Measurements from ENCODE around the gene HDAC4.

DNA sequence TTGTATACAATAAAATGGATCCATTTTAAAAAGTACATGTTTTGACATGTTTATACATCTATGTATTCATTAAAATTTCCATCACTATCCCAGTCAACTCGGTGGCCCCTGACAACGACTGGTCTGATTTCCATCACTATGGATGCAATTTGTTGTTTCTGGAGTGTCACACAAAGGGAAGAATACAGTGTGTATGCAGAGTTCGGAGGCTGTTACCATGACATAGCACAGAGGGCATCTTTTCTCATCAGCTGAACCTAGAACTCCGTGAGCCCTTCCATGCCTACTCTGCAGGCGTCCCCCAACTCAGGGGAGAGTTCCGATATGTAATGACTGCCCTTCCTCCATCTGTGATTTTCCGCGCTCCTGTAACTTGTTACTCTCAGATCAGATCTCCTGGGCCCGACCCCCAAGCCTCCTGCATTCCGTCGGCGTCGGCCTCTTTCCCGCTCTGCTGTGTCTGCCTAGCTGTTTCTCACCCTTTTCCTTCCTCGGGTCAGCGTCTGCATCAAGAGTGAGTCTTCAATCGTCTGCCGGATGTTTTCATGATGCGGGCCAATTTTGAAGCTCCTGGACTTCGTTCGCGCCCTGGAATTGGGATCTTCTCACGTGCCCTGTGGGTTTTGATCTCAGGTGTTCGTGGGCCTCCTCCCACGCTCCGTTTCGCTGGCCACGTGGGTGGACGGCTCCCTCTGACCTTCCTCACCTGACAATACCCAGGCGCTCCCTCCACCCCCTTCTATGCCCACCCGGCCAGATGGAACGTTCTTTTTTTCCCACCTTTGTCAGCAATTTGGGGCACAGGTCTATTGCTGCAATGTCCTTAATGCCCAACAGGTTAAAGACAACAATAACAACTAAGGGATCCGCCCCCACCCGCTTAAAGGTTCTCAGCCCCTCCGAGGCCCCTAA lies 391.9 kb downstream of the HDAC4 start:
- TF ChIP-seq POLR2A (IDR thresholded peaks at IDR 0.05) (no peak), POLR2AphosphoS5 (IDR thresholded peaks at IDR 0.05) (no peak)
- TF ChIP-seq, protein P1, sequence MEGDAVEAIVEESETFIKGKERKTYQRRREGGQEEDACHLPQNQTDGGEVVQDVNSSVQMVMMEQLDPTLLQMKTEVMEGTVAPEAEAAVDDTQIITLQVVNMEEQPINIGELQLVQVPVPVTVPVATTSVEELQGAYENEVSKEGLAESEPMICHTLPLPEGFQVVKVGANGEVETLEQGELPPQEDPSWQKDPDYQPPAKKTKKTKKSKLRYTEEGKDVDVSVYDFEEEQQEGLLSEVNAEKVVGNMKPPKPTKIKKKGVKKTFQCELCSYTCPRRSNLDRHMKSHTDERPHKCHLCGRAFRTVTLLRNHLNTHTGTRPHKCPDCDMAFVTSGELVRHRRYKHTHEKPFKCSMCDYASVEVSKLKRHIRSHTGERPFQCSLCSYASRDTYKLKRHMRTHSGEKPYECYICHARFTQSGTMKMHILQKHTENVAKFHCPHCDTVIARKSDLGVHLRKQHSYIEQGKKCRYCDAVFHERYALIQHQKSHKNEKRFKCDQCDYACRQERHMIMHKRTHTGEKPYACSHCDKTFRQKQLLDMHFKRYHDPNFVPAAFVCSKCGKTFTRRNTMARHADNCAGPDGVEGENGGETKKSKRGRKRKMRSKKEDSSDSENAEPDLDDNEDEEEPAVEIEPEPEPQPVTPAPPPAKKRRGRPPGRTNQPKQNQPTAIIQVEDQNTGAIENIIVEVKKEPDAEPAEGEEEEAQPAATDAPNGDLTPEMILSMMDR (IDR thresholded peaks at IDR 0.05), result no peak
